ENCODE results near the gene MVB12B.

- TF ChIP-seq CTCF (IDR thresholded peaks at IDR 0.05) (no peak), POLR2A (IDR thresholded peaks at IDR 0.05) (no peak)
Measured at GRCh38 chr9:126295936-126296600, 30.6 kb upstream of the MVB12B start.

All from Peyer's patch (tissue), 4 donors.